Measurements from ENCODE around the gene JAK3.

GRCh38 chr19:17860993-17861360 is 13.2 kb upstream of the JAK3 start:
- TF ChIP-seq CTCF (IDR thresholded peaks at IDR 0.05) (no peak), POLR2A (IDR thresholded peaks at IDR 0.05) (no peak), POLR2AphosphoS5 (IDR thresholded peaks at IDR 0.05) (no peak)
